K562 (cell line): ENCODE results near the gene GPR78. TPM values are rescaled to one million over a fixed set of nuclear protein-coding genes. Genes with fewer than 3 reads are reported as not detected.

ENCODE experiments used
- ATAC-seq: fragments of 200-7000 bp; cut with Tn5 transposase; 3 replicates; pipeline ENCODE4 v1.9.1; 2020; ENCODE audit warnings: moderate library complexity
- BruUV-seq: library from RNA; stranded (reverse); fragments of 400-500 nt; replicated peaks from 2 replicates; lab custom pipeline; 2021; lab: Mats Ljungman, UMichigan
- CTCF ChIA-PET: fragments of 300-600 bp; formaldehyde crosslinking; extraction: SDS; loops from one replicate; lab custom pipeline; 2021; ENCODE audit warnings: low intra/inter-chr PET ratio; lab: Yijun Ruan, JAX
- POLR2A ChIA-PET: fragments of 300-600, 350-650 bp; sonication (Branson Sonifier 250); formaldehyde crosslinking; extraction: SDS; loops from one replicate; lab custom pipeline; 2021; ENCODE audit warnings: antibody characterized with exemption, inconsistent platforms; lab: Yijun Ruan, JAX
- DNase-seq, 4 experiments: peaks; one replicate each; pipeline versions ENCODE4 v3.0.0 to v3.0.0-alpha.2; 2011 to 2018; ENCODE audit warnings: low spot score in 3 of 4, mixed read lengths in 3 of 4; ENCODE audit errors: extremely low read depth in 1 of 4
- FAIRE-seq: peaks from 2 replicates; lab custom pipeline; 2011; peaks lifted over from hg19 to GRCh38; lab: Jason Lieb, UNC
- H2AFZ ChIP-seq: 2 replicates; pipeline ENCODE4 v1.6.0; 2011; ENCODE audit warnings: low read depth, low read length, control low read depth, inconsistent platforms
- H3K27ac ChIP-seq: fragments of 200-600 bp; 3 replicates; pipeline ENCODE4 v1.8.0; 2011; ENCODE audit warnings: low read depth, mild to moderate bottlenecking, control low read depth, inconsistent platforms, low read length, moderate library complexity, mixed read lengths; ENCODE audit errors: extremely low read depth
- H3K27me3 ChIP-seq, 2 experiments: fragments of 300-600 bp in 1 of 2; 2 replicates in 1 of 2; 3 replicates in 1 of 2; pipeline versions ENCODE4 v1.6.0 to v1.8.0; 2011; ENCODE audit warnings: inconsistent platforms in 2 of 2, low read length in 2 of 2, mild to moderate bottlenecking in 1 of 2, mixed read lengths in 1 of 2, moderate library complexity in 1 of 2; ENCODE audit not compliant: control insufficient read depth in 2 of 2, insufficient read depth in 2 of 2
- H3K36me3 ChIP-seq: fragments of 300-600 bp; 3 replicates; pipeline ENCODE4 v1.8.0; 2011; ENCODE audit warnings: mild to moderate bottlenecking, low read length, inconsistent platforms; ENCODE audit not compliant: control insufficient read depth, insufficient read depth
- H3K4me1 ChIP-seq, 2 experiments: fragments of 200-600 bp in 1 of 2; replicated peaks in 1 of 2; 2 replicates in 1 of 2; 3 replicates in 1 of 2; pipeline versions ENCODE4 v1.5.1 to v1.8.0; 2011; ENCODE audit warnings: inconsistent platforms in 2 of 2, low read length in 2 of 2, mild to moderate bottlenecking in 1 of 2, mixed read lengths in 1 of 2, moderate library complexity in 1 of 2; ENCODE audit not compliant: control insufficient read depth in 2 of 2, insufficient read depth in 2 of 2
- H3K4me2 ChIP-seq: 2 replicates; pipeline ENCODE4 v1.6.1; 2011; ENCODE audit warnings: low read length, control low read depth, inconsistent platforms, mixed read lengths; ENCODE audit not compliant: insufficient read depth
- H3K4me3 ChIP-seq: fragments of 200-600 bp; sonication (generic), shearing (Covaris generic); 2 replicates; pipeline ENCODE4 v1.5.1; 2016; ENCODE audit warnings: control low read depth, inconsistent platforms
- H3K79me2 ChIP-seq: fragments of 200-600 bp; 3 replicates; pipeline ENCODE4 v1.8.0; 2011; ENCODE audit warnings: low read length, inconsistent platforms; ENCODE audit not compliant: control insufficient read depth, insufficient read depth
- H3K9ac ChIP-seq, 2 experiments: 2 replicates each; pipeline versions ENCODE4 v1.6.0 to v1.6.1; 2011; ENCODE audit warnings: low read depth in 2 of 2, low read length in 2 of 2, control low read depth in 1 of 2, inconsistent platforms in 1 of 2, mild to moderate bottlenecking in 1 of 2, mixed read lengths in 1 of 2; ENCODE audit not compliant: insufficient read depth in 1 of 2
- H3K9me1 ChIP-seq: one replicate; pipeline ENCODE4 v1.6.0; 2011; ENCODE audit warnings: inconsistent platforms, mild to moderate bottlenecking, low read length, moderate library complexity; ENCODE audit not compliant: control insufficient read depth, insufficient read depth
- H3K9me3 ChIP-seq: replicated peaks from 2 replicates; pipeline ENCODE4 v1.5.1; 2011; ENCODE audit warnings: low read depth, low read length, inconsistent platforms; ENCODE audit not compliant: control insufficient read depth, insufficient read depth
- H4K20me1 ChIP-seq: replicated peaks from 2 replicates; pipeline ENCODE4 v1.6.1; 2011; ENCODE audit warnings: low read length, inconsistent platforms, mixed read lengths; ENCODE audit not compliant: control insufficient read depth, insufficient read depth
- BCOR ChIP-seq: fragments of 450-650 bp; IDR thresholded peaks from 2 replicates; pipeline ENCODE4 v1.6.1; 2016
- BHLHE40 ChIP-seq: IDR thresholded peaks from 2 replicates; pipeline ENCODE4 v1.6.1; 2011; ENCODE audit warnings: low read length, improper control_type of control experiment
- CBFA2T3 ChIP-seq: fragments of 450-650 bp; IDR thresholded peaks from 2 replicates; pipeline ENCODE4 v1.6.1; 2017
- ETV5 ChIP-seq: sonication (generic); formaldehyde crosslinking; IDR thresholded peaks from 2 replicates; pipeline ENCODE4 v1.4.0; 2020; ENCODE audit warnings: low read depth, mild to moderate bottlenecking, missing genetic modification reagents
- GABPA ChIP-seq: fragments of 200-800 bp; sonication (Bioruptor generic); conservative IDR thresholded peaks from 2 replicates; pipeline ENCODE4 v1.6.1; 2016; ENCODE audit warnings: low read depth, missing genetic modification characterization, missing compliant biosample characterization
- HDAC1 ChIP-seq, 2 experiments: fragments of 450-650 bp; IDR thresholded peaks; 2 replicates each; pipeline ENCODE4 v1.6.1; 2016 to 2017; ENCODE audit warnings: inconsistent platforms in 1 of 2, mild to moderate bottlenecking in 1 of 2, moderate library complexity in 1 of 2
- HINFP ChIP-seq: fragments of 450-650 bp; conservative IDR thresholded peaks from 2 replicates; pipeline ENCODE4 v1.6.1; 2016; ENCODE audit warnings: missing genetic modification characterization, low read depth, mild to moderate bottlenecking, control low read depth, missing compliant biosample characterization
- JUND ChIP-seq, 2 experiments: IDR thresholded peaks; 2 replicates in 1 of 2; 3 replicates in 1 of 2; pipeline ENCODE4 v1.6.1; 2011; ENCODE audit warnings: borderline replicate concordance in 2 of 2, low read depth in 2 of 2, low read length in 2 of 2, improper control_type of control experiment in 1 of 2, missing biosample characterization in 1 of 2, missing genetic modification characterization in 1 of 2, missing genetic modification reagents in 1 of 2
- MAZ ChIP-seq, 2 experiments: fragments of 450-650 bp in 1 of 2; sonication (generic) in 1 of 2; formaldehyde crosslinking; IDR thresholded peaks in 1 of 2; conservative IDR thresholded peaks in 1 of 2; 2 replicates each; pipeline versions ENCODE4 v1.4.0 to v1.5.0; 2020; ENCODE audit warnings: mild to moderate bottlenecking in 1 of 2, missing genetic modification reagents in 1 of 2
- MYC ChIP-seq, 2 experiments: fragments of 250-450 bp in 1 of 2; sonication (Bioruptor Pico) in 1 of 2; IDR thresholded peaks; 2 replicates each; pipeline versions ENCODE4 v1.5.1 to v1.6.1; 2012 to 2021; ENCODE audit warnings: low read depth in 2 of 2, borderline replicate concordance in 1 of 2, improper control_type of control experiment in 1 of 2, low read length in 1 of 2, mild to moderate bottlenecking in 1 of 2, moderate library complexity in 1 of 2
- PHF8 ChIP-seq: fragments of 200-600 bp; sonication (generic); IDR thresholded peaks from 2 replicates; pipeline ENCODE4 v1.6.1; 2012; ENCODE audit warnings: mixed run types, mild to moderate bottlenecking, inconsistent platforms, low read length, moderate library complexity, borderline replicate concordance
- POLR2G ChIP-seq: fragments of 200-400 bp; formaldehyde crosslinking; IDR thresholded peaks from 2 replicates; pipeline ENCODE4 v1.6.1; 2017; ENCODE audit warnings: low read depth, mild to moderate bottlenecking, antibody characterized with exemption, low read length, moderate library complexity
- TCF15 ChIP-seq: fragments of 250-450 bp; sonication (Bioruptor Pico); IDR thresholded peaks from 2 replicates; pipeline ENCODE4 v1.8.0; 2022; ENCODE audit warnings: moderate library complexity, mild to moderate bottlenecking, inconsistent platforms
- ZNF311 ChIP-seq: fragments of 250-450 bp; sonication (Bioruptor Pico); IDR thresholded peaks from 2 replicates; pipeline ENCODE4 v1.4.0; 2020; ENCODE audit warnings: mild to moderate bottlenecking, moderate library complexity
- ZNF507 ChIP-seq: conservative IDR thresholded peaks from 2 replicates; pipeline ENCODE4 v1.6.1; 2017; ENCODE audit warnings: missing genetic modification characterization, missing compliant biosample characterization
- WGBS: fragments of 100-300 bp; shearing (Covaris generic); methylation state at CpG from one replicate; pipeline ENCODE4 v1.1.6; 2016; ENCODE audit warnings: low coverage, mixed read lengths; ENCODE audit not compliant: insufficient coverage; ENCODE audit errors: missing lambda C conversion rate; 5-methylcytosine and 5-hydroxymethylcytosine counted together
- in situ Hi-C: fragments of 300-500 bp; cut with MboI; formaldehyde crosslinking; loops from 4 replicates; pipeline ENCODE4 v1.15.0; 2018; ENCODE audit warnings: inconsistent platforms, mixed read lengths
- intact Hi-C: fragments of 100-400 bp; cut with micrococcal nuclease; formaldehyde crosslinking; loops from 2 replicates; pipeline ENCODE4 v1.14.2; 2022
- polyA plus RNA-seq, 8 experiments: library from polyadenylated mRNA; depleted of rRNA in 4 of 8; stranded (reverse) in 5 of 8; unstranded in 3 of 8; fragments of >200 nt; fragmentation: Nextera tagmentation in 2 of 8; fragmentation: Illumina TruSeq in 1 of 8; extraction: Ambion mirVana in 2 of 8; extraction: Trizol in 1 of 8; gene quantifications; 2 replicates each; pipeline versions ENCODE4 v1.2.1 to v1.2.3, GENCODE V29; 2011 to 2014; ENCODE audit warnings: inconsistent platforms in 1 of 8, missing spikeins in 1 of 8
- total RNA-seq, 7 experiments: library from RNA; depleted of rRNA in 6 of 7; stranded (reverse); fragments of >200 nt in 6 of 7; fragmentation: Illumina TruSeq in 2 of 7; extraction: Trizol in 2 of 7; gene quantifications; 2 replicates each; pipeline versions ENCODE4 v1.2.1 to v1.2.3, GENCODE V29; 2011 to 2021; ENCODE audit warnings: low replicate concordance in 1 of 7
- TF ChIP-seq, protein P1 (sequence below): fragments of 450-650 bp; IDR thresholded peaks from 2 replicates; pipeline ENCODE4 v1.6.1; 2017; ENCODE audit warnings: antibody characterized with exemption

GPR78 gene
- total and polyA plus RNA-seq, 9 of the 15 experiments (the other 6 are each of a cell fraction or from before 2014, with no cell fraction given): 0.04 to 0.13 (median 0.07) TPM; not detected in 4

DNA sequence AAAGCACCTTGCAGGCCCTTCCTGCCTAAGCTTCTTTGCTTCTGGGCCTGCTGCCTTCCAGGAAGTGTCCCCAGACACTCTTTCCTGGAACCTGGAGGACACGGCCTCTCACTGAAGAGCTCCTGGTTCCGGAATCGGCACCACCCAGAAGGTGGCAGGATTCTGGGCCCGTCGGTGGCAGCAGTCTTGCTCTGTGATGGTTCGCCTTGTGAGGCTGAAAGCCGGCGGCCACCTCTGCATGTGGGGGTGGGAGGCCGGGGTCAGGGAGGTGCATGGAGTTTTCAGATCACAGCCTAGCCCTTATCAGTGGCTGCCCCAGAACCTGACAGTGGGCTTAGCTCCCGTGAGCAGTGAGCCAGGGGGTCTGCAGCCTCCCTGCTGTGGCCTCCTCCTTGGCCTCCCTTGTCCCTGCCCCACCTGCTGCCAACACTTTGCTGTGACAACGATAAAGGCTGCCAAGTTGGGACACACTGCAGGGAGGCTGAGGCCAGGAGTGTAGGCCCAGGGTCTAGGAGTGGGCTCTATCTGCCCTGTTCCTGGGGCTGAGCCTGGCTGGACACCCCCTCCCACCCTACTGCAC is 30.8 kb upstream of the GPR78 start:
- in situ Hi-C loops: no loop called here
- Histone ChIP-seq H3K79me2 (no peaks in the 10 kb centered on the region), H3K4me2 (peak overlapping the region; percentile 58), H3K4me1 (peaks cover 38 to 39% of the 10 kb centered on the region in 2 experiments), H3K9ac (peak overlapping the region; percentile 37 to 88; a peak in 3 of 4 replicates), H2AFZ (peak overlapping the region; percentile 88), H3K27me3 (no peaks in the 10 kb centered on the region; a peak in 1 of 5 replicates), H3K9me3 (no peaks in the 10 kb centered on the region), H4K20me1 (no peaks in the 10 kb centered on the region), H3K9me1 (no peaks in the 10 kb centered on the region), H3K27ac (peak overlapping the region; percentile 49; the same call in 2 of the 3 replicates), H3K4me3 (no peak overlapping the region), H3K36me3 (no peaks in the 10 kb centered on the region)
- CTCF ChIA-PET: interaction anchor here (0.8 kb wide), 1 partner anchor 81 kb away, joined by 3 read pairs; no protein-coding TSS in a partner anchor
- DNase-seq (peak; percentile 53 to 64 (median 59)), ATAC-seq (peak; percentile 23), FAIRE-seq (peak; percentile 29)
- no TSS peak for BruUV-seq
- intact Hi-C loops: no loop called here
- POLR2A ChIA-PET: interaction anchor here (0.5 to 1.1 kb wide), 4 partner anchors 29 to 542 kb away, joined by 3 to 4 read pairs (median 3); no protein-coding TSS in a partner anchor
- WGBS: 13% methylated on average over 11 of the region's 11 CpGs
- TF ChIP-seq MAZ (CRISPR knock-in tag; conservative IDR thresholded peaks at IDR 0.05 in 1 of 2, IDR thresholded peaks at IDR 0.05 in 1 of 2) (0 out of 4 replicates have a peak, but pooled peaks have one; percentile 16 to 23), TCF15 (no peak), HINFP (tag) (0 out of 2 replicates have a peak, but pooled peaks have one; percentile 13), BCOR (no peak), ZNF507 (tag) (no peak), POLR2G (peak; percentile 49; the same call in 1 of the 2 replicates), PHF8 (peak; percentile 33; the same call in 1 of the 2 replicates), JUND (IDR thresholded peaks at IDR 0.05; ENCODE audit: borderline replicate concordance, low read depth, low read length) (no peak), JUND (tag; IDR thresholded peaks at IDR 0.05; ENCODE audit: borderline replicate concordance, low read depth, low read length) (peak; percentile 14; the same call in 1 of the 3 replicates), CBFA2T3 (0 out of 2 replicates have a peak, but pooled peaks have one; percentile 4), HDAC1 (IDR thresholded peaks at IDR 0.05) (no peak), BHLHE40 (peak; percentile 18; the same call in 1 of the 2 replicates), GABPA (tag) (0 out of 2 replicates have a peak, but pooled peaks have one; percentile 29), ZNF311 (0 out of 2 replicates have a peak, but pooled peaks have one; percentile 29), MYC (IDR thresholded peaks at IDR 0.05; ENCODE audit: low read depth, low read length) (0 out of 2 replicates have a peak, but pooled peaks have one; percentile 28), MYC (CRISPR knock-in tag; IDR thresholded peaks at IDR 0.05; ENCODE audit: borderline replicate concordance, low read depth) (no peak), ETV5 (CRISPR knock-in tag) (peak; percentile 72; the same call in 1 of the 2 replicates)
- TF ChIP-seq, protein P1, sequence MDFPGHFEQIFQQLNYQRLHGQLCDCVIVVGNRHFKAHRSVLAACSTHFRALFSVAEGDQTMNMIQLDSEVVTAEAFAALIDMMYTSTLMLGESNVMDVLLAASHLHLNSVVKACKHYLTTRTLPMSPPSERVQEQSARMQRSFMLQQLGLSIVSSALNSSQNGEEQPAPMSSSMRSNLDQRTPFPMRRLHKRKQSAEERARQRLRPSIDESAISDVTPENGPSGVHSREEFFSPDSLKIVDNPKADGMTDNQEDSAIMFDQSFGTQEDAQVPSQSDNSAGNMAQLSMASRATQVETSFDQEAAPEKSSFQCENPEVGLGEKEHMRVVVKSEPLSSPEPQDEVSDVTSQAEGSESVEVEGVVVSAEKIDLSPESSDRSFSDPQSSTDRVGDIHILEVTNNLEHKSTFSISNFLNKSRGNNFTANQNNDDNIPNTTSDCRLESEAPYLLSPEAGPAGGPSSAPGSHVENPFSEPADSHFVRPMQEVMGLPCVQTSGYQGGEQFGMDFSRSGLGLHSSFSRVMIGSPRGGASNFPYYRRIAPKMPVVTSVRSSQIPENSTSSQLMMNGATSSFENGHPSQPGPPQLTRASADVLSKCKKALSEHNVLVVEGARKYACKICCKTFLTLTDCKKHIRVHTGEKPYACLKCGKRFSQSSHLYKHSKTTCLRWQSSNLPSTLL: no peak
